22Rv1 (cell line): ENCODE measurements around the gene YIPF3.

ENCODE experiments used
- ZFX ChIP-seq: fragments of 450-650 bp; IDR thresholded peaks from 2 replicates; pipeline ENCODE4 v1.6.1; 2017; ENCODE audit warnings: antibody characterized with exemption, borderline replicate concordance
- TF ChIP-seq, protein P1 (sequence below): fragments of 450-650 bp; IDR thresholded peaks from 2 replicates; pipeline ENCODE4 v1.5.1; 2017; ENCODE audit warnings: mild to moderate bottlenecking

DNA sequence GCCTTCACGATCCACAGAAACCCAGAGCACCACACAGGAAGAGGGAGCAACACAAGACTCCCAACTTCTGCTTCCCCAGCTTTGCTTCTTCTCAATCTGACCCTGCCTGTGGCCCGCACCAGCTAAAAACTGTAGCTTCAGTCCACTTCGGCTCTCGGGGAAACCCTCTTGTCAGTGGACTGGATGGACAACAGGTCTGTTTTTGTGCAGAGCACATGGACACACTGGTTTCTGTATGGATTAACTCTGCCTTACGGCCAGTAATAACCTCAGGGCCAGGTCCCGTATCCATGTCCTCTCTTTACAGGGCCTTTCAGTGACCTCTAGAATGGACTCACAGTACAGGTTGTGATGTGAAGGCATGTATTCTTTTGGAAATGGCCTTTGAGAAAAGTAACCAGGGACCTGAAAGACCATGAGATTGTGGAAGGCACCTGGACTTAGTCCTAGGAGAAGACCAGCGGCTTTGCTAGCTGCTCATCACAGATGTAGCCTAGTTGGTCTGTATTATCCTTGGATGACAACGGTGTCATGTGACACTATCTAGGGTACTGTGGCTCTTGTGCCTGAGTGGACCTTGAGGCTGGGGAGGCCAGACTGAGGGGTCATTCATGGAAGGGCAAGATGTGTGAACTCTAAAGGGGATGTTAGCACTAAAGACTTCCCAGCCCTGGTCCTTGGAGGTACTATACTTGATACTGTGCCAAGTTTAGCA is 6.0 kb upstream of the YIPF3 start:
- TF ChIP-seq, protein P1, sequence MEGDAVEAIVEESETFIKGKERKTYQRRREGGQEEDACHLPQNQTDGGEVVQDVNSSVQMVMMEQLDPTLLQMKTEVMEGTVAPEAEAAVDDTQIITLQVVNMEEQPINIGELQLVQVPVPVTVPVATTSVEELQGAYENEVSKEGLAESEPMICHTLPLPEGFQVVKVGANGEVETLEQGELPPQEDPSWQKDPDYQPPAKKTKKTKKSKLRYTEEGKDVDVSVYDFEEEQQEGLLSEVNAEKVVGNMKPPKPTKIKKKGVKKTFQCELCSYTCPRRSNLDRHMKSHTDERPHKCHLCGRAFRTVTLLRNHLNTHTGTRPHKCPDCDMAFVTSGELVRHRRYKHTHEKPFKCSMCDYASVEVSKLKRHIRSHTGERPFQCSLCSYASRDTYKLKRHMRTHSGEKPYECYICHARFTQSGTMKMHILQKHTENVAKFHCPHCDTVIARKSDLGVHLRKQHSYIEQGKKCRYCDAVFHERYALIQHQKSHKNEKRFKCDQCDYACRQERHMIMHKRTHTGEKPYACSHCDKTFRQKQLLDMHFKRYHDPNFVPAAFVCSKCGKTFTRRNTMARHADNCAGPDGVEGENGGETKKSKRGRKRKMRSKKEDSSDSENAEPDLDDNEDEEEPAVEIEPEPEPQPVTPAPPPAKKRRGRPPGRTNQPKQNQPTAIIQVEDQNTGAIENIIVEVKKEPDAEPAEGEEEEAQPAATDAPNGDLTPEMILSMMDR, result no peak
- TF ChIP-seq ZFX, result no peak
